Measurements from ENCODE around the gene PTPRJ.
"Not testable (repeated sequence)": the region's sequence is repeated elsewhere in the genome, so short reads cannot be mapped to it uniquely, and the experiment has no call there.

PTPRJ gene

GRCh38 chr11:48018528-48019216 is 38.3 kb downstream of the PTPRJ start:
- no peak for DNase-seq (ENCODE audit: low spot score)

GRCh38 chr11:48019217-48019584 is 38.8 kb downstream of the PTPRJ start:
- no peak for DNase-seq (ENCODE audit: low spot score)

GRCh38 chr11:48019595-48019994 is 39.2 kb downstream of the PTPRJ start:
- no peak for DNase-seq (ENCODE audit: low spot score)

- DNase-seq (ENCODE audit: low spot score): no peak
Observed at GRCh38 chr11:48020092-48020755, 39.9 kb downstream of the PTPRJ start.

GRCh38 chr11:48021201-48021820 is 41.0 kb downstream of the PTPRJ start:
- not testable (repeated sequence) for DNase-seq (ENCODE audit: low spot score)

GRCh38 chr11:48022445-48022844 is 42.1 kb downstream of the PTPRJ start:
- no peak for DNase-seq (ENCODE audit: low spot score)

GRCh38 chr11:48023608-48024007 is 43.2 kb downstream of the PTPRJ start:
- not testable (repeated sequence) for DNase-seq (ENCODE audit: low spot score)

- DNase-seq (ENCODE audit: low spot score): no peak
Observed at GRCh38 chr11:48024635-48025071, 44.3 kb downstream of the PTPRJ start.

- DNase-seq (ENCODE audit: low spot score): no peak
Observed at GRCh38 chr11:48025293-48025983, 45.1 kb downstream of the PTPRJ start.

GRCh38 chr11:48025984-48026340 is 45.6 kb downstream of the PTPRJ start:
- DNase-seq (ENCODE audit: low spot score): no peak

GRCh38 chr11:48028914-48029680 is 48.7 kb downstream of the PTPRJ start:
- DNase-seq (ENCODE audit: low spot score): no peak

GRCh38 chr11:48029681-48030290 is 49.4 kb downstream of the PTPRJ start:
- no peak for DNase-seq (ENCODE audit: low spot score)

GRCh38 chr11:48031602-48032001 is 51.2 kb downstream of the PTPRJ start:
- no peak for DNase-seq (ENCODE audit: low spot score)

- no peak for DNase-seq (ENCODE audit: low spot score)
Observed at GRCh38 chr11:48032721-48033120, 52.4 kb downstream of the PTPRJ start.

- DNase-seq (ENCODE audit: low spot score): no peak
Observed at GRCh38 chr11:48033918-48034341, 53.6 kb downstream of the PTPRJ start.

GRCh38 chr11:48034926-48035871 is 54.8 kb downstream of the PTPRJ start:
- DNase-seq (ENCODE audit: low spot score): no peak

- DNase-seq (ENCODE audit: low spot score): no peak
Observed at GRCh38 chr11:48036011-48036410, 55.7 kb downstream of the PTPRJ start.

GRCh38 chr11:48036466-48036865 is 56.1 kb downstream of the PTPRJ start:
- no peak for DNase-seq (ENCODE audit: low spot score)

GRCh38 chr11:48037709-48038468 is 57.5 kb downstream of the PTPRJ start:
- DNase-seq (ENCODE audit: low spot score): no peak
